GM19099 (cell line): ENCODE data around the gene CLDN6.

Experiments used
- POLR2A ChIP-seq: IDR thresholded peaks from 3 replicates; pipeline ENCODE4 v1.6.1; 2011; ENCODE audit warnings: low read depth; ENCODE audit not compliant: insufficient read length; ENCODE audit errors: extremely low read depth

The CLDN6 gene

DNA sequence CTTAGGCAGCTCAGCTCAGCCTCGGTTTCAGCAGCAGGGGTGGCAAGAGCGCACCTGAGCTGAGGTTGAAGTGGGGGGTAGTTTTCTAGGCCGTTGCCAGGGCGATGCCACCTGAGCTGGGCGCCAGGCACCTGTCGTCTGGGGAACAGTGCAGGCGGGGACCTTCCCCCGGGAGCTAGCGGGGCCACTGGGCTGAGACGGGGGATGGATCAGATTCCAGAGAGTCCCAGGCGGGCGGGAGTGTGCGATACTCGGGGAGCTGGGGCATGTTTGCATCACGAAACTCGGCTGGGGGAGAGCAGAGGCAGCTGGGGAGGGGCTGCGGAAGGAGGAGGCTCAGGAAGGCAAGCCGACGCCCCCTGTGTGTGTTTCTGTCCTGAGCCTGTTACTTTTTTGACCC is 5.7 kb downstream of the CLDN6 start:
- no peak for TF ChIP-seq POLR2A

GRCh38 chr16:3010510-3010909 is 7.5 kb downstream of the CLDN6 start:
- TF ChIP-seq POLR2A, result no peak

GRCh38 chr16:3009568-3010390 is 8.2 kb downstream of the CLDN6 start:
- TF ChIP-seq POLR2A, result no peak

DNA sequence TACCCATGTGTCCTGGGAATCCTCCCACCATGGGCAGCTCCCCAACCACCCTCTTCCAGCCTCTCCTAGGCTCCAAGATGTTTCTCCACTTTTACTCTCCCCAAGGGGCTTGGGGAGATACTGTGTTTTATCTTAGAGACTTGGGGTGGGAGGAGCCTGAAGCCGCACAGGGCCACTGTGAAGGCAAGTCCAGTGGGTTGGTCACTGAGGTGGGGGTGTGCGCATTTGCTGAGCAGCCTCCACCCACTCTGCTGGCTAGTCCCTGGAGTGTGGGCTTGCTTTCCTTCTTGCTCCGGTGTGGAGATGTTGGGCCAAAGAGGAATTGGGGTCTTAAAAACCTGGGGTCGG is 9.3 kb downstream of the CLDN6 start:
- TF ChIP-seq POLR2A, result no peak

DNA sequence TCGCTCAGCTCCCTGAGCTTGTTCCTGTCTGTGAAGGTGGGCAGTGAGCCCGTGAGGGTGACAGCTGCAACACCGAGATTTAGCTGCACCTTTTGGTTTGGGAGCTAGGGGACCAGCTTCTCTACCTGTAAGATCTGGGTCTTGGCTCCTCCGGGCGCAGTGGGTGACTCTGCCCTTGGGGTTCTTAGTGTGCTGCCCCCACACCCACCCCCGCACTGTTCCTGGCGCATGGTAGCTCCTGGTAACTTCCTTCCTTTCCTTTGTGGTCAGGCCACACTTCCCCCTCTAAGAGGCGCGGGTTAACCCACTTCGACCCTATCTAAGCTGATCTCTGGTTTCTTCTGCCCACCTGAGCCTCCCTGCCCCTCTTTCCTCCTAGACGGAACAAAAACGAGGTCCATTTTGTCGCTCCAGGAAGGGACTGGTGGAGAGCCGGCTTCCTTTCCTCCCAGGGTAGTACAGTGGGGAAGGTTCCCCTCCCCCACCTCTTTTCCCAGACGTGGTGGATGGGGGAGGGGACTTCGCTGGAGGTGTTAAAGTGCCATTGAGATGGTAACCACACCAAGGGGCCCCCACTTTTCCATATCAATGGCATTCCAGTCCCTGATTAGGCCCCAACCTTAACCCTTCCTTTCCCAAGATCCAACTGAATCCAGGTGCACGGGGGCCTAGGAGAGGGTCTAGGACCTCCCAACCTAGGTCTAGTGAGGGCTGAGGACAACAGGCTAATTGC is 9.9 kb downstream of the CLDN6 start:
- no peak for TF ChIP-seq POLR2A

GRCh38 chr16:3007059-3007956 is 10.7 kb downstream of the CLDN6 start:
- TF ChIP-seq POLR2A, result no peak

DNA sequence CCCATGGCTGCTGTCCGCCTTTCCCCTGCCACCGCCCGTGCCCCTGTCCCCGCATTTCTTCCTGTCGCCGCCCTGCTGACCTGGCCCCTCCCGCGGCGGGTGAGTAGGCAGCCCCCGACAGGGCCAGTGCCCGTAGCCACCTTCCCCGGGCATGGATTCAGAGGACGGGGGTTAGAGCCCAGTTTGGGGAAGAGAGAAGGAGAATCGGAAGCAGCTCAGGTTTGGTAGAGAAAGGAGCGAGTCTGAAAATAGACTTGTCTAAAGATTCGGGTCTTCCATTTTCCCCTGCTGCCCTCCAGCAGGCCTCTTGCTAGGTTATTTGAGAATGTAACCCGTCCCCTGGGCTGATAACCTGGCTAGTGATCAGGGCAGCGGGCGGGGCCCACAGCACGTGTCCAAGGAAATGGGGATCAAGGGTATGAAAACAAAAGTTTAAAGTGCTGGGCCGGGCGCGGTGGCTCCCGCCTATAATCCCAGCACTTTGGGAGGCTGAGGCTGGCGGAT is 13.2 kb downstream of the CLDN6 start:
- TF ChIP-seq POLR2A, result no peak

GRCh38 chr16:3004319-3004718 is 13.7 kb downstream of the CLDN6 start:
- TF ChIP-seq POLR2A, result no peak

DNA sequence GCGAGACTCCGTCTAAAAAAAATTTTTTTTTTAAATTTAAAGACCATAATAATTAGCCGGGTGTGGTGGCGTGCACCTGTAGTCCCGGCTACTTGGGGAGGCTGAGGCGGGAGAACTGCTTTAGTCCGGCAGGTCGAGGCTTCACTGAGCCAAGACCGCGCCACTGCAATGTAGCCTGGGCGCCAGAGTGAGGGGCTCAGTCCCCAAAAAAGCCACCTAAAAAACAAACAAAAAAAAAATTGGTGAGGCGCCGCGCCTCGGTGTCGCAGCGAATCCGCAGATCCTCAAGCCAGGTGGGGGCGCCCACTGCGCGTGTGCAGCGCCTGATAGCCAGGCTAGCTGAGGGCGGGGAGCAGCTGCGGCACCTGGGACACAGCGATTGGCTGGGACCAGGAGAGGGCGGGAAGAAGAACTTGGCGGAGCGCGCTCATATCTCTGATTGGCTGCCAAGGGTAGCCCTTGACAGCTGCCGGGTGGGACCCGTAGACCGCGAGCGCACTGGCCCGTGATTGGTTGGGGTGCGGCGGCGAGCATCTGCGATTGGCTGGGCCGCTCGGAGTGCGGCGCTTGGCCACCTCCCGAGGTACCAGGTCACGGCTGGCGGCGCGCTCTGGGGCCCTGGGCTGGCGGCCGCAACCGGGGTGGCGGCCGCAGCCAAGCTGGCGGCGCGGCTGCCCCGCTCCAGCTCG is 14.3 kb downstream of the CLDN6 start:
- TF ChIP-seq POLR2A, result no peak

DNA sequence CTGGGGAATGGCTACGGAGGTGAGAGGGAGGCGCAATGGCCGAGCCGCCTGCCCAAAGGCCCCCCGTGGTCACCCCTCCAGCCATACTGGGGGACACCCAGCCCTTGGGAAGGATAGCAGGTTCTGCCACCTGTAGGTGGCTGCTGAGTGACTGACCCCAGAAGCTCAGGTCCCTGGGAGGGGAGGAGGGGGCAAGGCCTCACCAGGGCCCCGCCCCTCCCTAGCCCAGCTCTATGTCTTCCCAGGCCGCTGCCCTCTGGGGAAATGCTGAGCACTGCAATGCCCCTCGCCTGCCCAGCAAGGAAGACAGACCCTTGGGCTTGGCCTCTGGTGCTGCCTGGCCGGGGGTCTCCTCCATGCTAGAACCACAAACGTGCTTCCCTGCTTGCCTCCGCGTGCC is 16.7 kb downstream of the CLDN6 start:
- TF ChIP-seq POLR2A, result no peak

DNA sequence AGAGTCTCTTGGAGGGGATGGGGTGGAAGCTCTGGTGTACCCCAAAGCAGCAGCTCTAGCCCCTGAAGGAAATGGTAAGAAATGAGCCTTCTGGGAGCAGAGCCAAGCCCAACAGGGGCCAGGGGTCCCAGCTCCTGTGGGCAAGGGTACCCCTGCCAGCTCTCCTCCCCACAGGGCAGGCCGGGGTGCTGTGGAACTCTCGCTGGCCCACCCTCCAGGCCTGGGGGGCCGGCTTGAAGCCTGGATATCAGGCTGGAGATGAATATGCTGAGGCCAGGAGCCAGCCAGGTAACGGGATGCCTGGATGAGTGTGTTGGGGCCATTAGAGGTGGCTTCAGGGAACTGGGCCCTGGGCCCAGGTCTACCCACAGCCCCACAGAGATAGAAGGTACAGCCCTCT is 17.4 kb downstream of the CLDN6 start:
- no peak for TF ChIP-seq POLR2A

- TF ChIP-seq POLR2A, result no peak
Measured at GRCh38 chr16:2999929-3000328, 18.1 kb downstream of the CLDN6 start.

GRCh38 chr16:2996298-2996697 is 21.7 kb downstream of the CLDN6 start:
- TF ChIP-seq POLR2A, result no peak

DNA sequence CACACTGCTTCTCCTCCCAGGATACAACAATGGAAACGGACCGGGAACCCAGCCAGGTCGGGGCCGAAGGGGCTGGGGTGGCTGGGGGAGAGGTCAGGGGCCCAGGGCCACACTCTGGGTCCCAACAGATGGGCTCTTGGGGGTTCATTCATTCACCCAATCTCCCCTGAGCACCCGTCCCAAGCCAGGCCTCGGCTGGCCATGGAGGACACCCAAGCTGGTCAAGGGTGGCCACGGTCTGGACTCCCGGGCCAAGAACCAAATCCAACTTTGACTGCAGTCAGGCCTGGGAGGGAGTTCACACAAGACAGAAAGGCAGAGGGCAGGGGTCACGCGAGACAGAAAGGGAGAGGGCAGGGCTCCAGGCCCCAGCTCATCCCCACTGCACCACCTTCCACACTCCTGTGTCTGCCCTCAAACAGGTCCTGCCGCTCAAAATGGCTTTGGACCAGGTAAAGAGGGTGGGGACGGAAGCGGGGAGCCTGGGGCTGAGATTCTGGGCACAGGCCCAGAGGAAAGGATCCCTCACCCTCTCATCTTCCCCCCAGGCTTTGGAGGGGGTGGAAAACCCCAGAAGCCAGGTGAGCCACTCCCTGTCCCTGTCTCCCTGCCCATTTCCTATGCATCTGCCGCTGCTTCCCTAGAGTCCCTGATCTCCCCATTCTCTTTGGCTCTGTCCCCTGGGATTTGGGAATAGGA is 25.5 kb downstream of the CLDN6 start:
- TF ChIP-seq POLR2A, result no peak
